Neural progenitor cell (in vitro differentiated cells): Measurements from ENCODE around the gene PLCB1. TPM values are rescaled to one million over a fixed set of nuclear protein-coding genes. Genes with fewer than 3 reads are reported as not detected.

Source experiments
- DNase-seq: peaks from one replicate; pipeline ENCODE4 v3.0.0-alpha.2; 2016; ENCODE audit warnings: low spot score
- H2AFZ ChIP-seq: fragments of 200-600 bp; sonication (generic); replicated peaks from 2 replicates; pipeline ENCODE4 v1.6.1; 2016; ENCODE audit warnings: antibody characterized with exemption
- H3F3A ChIP-seq: fragments of 200-600 bp; sonication (generic); 2 replicates; pipeline ENCODE4 v1.6.1; 2016; ENCODE audit warnings: antibody characterized with exemption, low read depth
- H3K27ac ChIP-seq: fragments of 200-600 bp; sonication (generic); 2 replicates; pipeline ENCODE4 v1.5.1; 2016; ENCODE audit warnings: mild to moderate bottlenecking
- H3K27me3 ChIP-seq: fragments of 200-600 bp; sonication (generic); 2 replicates; pipeline ENCODE4 v1.6.1; 2016; ENCODE audit warnings: mild to moderate bottlenecking, moderate library complexity
- H3K36me3 ChIP-seq: fragments of 200-600 bp; sonication (generic); 2 replicates; pipeline ENCODE4 v1.5.1; 2016
- H3K4me1 ChIP-seq: fragments of 200-600 bp; sonication (generic); 2 replicates; pipeline ENCODE4 v1.6.1; 2016; ENCODE audit warnings: mixed run types
- H3K4me2 ChIP-seq: fragments of 200-600 bp; sonication (generic); 2 replicates; pipeline ENCODE4 v1.6.1; 2016
- H3K4me3 ChIP-seq: fragments of 200-600 bp; sonication (generic); 2 replicates; pipeline ENCODE4 v1.5.1; 2016
- H3K79me2 ChIP-seq: fragments of 200-600 bp; sonication (generic); 2 replicates; pipeline ENCODE4 v1.6.1; 2016; ENCODE audit warnings: low read depth
- H3K9ac ChIP-seq: fragments of 200-600 bp; sonication (generic); 2 replicates; pipeline ENCODE4 v1.6.1; 2016
- H3K9me3 ChIP-seq: fragments of 200-600 bp; sonication (generic); 2 replicates; pipeline ENCODE4 v1.5.1; 2016; ENCODE audit warnings: low read depth
- H4K20me1 ChIP-seq: fragments of 200-600 bp; sonication (generic); 2 replicates; pipeline ENCODE4 v1.6.1; 2016; ENCODE audit warnings: low read depth
- H3K27ac Mint-ChIP-seq: 3 replicates; pipeline ENCODE4 v1.8.0; 2021; ENCODE audit warnings: mixed read lengths
- H3K27me3 Mint-ChIP-seq: 2 replicates; pipeline ENCODE4 v1.8.0; 2022; ENCODE audit warnings: low read depth, mild to moderate bottlenecking, inconsistent platforms, moderate library complexity, mixed read lengths; ENCODE audit not compliant: insufficient read depth
- H3K36me3 Mint-ChIP-seq: 3 replicates; pipeline ENCODE4 v1.8.0; 2021; ENCODE audit warnings: mixed read lengths
- H3K4me1 Mint-ChIP-seq: 3 replicates; pipeline ENCODE4 v1.8.0; 2021; ENCODE audit warnings: mixed read lengths
- H3K4me3 Mint-ChIP-seq: 3 replicates; pipeline ENCODE4 v1.8.0; 2021; ENCODE audit warnings: mild to moderate bottlenecking, moderate library complexity, mixed read lengths
- H3K9me3 Mint-ChIP-seq: 3 replicates; pipeline ENCODE4 v1.8.0; 2020; ENCODE audit warnings: mixed read lengths
- EZH2 ChIP-seq: fragments of 200-600 bp; sonication (generic); IDR thresholded peaks from 2 replicates; pipeline ENCODE4 v1.6.1; 2017; ENCODE audit warnings: antibody characterized with exemption, mild to moderate bottlenecking, moderate library complexity
- EZH2phosphoT487 ChIP-seq: fragments of 200-600 bp; sonication (generic); IDR thresholded peaks from 2 replicates; pipeline ENCODE4 v1.6.1; 2017; ENCODE audit warnings: antibody characterized with exemption
- total RNA-seq: library from RNA; depleted of rRNA; stranded (reverse); fragments of >200 nt; gene quantifications from 2 replicates; pipeline ENCODE4 v1.2.3, GENCODE V29; 2015; ENCODE audit warnings: low replicate concordance
- TF ChIP-seq, protein P1 (sequence below): fragments of 200-600 bp; sonication (generic); IDR thresholded peaks from 2 replicates; pipeline ENCODE4 v1.5.1; 2017; ENCODE audit warnings: antibody characterized with exemption, mild to moderate bottlenecking

The PLCB1 gene
- total RNA-seq, 1 donor from 2014 or later: 30.2 TPM

DNA sequence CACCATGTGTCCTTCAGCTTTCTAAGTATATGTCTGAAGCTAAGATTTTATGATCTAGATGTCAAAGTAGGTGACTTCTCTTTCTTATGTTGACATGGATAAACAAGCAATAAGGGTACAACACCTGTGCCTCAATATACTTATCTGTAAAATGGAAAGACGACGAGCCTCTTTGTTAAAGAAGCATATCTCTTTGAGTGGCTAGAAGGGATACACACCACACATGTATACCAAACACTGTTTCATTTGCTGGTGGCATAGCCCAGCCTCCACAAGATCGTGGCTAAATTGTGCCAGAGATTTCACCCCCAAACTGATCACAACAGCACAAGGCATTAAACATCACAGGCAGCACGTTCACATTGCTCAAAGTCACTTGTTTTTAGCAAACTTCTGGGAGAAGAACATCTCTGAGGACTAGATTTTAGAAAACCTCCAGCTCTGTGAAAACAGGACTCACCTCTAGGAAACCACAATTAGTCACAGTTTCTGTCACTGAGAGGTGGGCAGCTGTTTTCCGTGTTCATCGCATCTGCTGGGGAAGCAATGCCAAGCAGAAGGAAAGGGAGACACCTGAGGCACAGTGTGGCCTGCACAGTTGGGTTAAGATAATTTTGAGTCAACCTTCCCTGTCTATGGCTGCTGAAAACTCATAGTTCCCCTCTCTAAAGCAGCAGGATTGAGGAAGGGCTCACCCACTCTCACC is 673.8 kb downstream of the PLCB1 start:
- H3K9me3 Mint-ChIP-seq: no peaks in the 10 kb centered on the region
- Histone ChIP-seq H3K9me3 (no peaks in the 10 kb centered on the region), H3K4me2 (no peak overlapping the region)

DNA sequence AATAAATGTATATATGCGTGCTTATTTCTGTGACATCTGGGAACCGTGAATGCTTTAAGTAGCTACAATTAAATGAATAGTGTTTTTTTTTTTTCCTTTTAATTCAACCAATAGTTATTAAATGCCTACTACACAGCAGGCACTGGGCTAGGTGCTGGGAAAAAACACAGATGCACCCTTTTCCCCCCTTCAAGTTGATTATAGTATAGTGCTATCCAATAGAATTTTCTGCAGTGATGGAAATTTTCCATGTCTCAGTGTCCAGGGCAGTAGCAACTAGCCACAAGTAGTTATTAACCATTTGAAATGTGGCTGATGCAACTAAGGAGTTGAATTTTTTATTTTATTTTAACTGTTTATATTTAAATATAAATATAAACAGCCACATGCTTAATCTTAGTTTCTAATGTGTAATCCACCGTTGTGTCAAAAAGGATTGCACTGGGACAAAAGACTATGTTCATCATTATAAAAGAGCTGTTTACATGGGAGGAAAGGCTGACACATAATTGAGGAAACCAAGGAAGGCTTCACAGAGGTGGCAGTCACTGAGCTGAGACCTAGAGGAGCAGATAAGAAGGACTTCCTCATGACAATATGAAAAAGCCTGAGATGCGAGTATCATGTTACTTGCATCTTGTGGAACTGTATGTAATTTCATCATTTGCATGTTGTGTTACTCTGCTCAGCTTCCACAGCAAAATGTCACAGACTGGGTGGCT is 675.6 kb downstream of the PLCB1 start:
- H3K27me3 Mint-ChIP-seq: peaks cover 5% of the 10 kb centered on the region
- H3K27ac Mint-ChIP-seq: no peak overlapping the region

More for the DNA sequence above, 673.8 kb downstream of the PLCB1 start:
- Histone ChIP-seq H3K79me2 (no peaks in the 10 kb centered on the region), H3K27me3 (no peaks in the 10 kb centered on the region), H3K27ac (no peak overlapping the region), H2AFZ (no peak overlapping the region), H3F3A (no peaks in the 10 kb centered on the region), H3K4me3 (no peak overlapping the region), H4K20me1 (no peaks in the 10 kb centered on the region), H3K9ac (no peak overlapping the region), H3K36me3 (no peaks in the 10 kb centered on the region), H3K4me1 (no peaks in the 10 kb centered on the region)
- H3K27me3 Mint-ChIP-seq: peaks cover 2% of the 10 kb centered on the region
- peaks cover 7% of the 10 kb centered on the region for H3K4me1 Mint-ChIP-seq
- TF ChIP-seq, protein P1, sequence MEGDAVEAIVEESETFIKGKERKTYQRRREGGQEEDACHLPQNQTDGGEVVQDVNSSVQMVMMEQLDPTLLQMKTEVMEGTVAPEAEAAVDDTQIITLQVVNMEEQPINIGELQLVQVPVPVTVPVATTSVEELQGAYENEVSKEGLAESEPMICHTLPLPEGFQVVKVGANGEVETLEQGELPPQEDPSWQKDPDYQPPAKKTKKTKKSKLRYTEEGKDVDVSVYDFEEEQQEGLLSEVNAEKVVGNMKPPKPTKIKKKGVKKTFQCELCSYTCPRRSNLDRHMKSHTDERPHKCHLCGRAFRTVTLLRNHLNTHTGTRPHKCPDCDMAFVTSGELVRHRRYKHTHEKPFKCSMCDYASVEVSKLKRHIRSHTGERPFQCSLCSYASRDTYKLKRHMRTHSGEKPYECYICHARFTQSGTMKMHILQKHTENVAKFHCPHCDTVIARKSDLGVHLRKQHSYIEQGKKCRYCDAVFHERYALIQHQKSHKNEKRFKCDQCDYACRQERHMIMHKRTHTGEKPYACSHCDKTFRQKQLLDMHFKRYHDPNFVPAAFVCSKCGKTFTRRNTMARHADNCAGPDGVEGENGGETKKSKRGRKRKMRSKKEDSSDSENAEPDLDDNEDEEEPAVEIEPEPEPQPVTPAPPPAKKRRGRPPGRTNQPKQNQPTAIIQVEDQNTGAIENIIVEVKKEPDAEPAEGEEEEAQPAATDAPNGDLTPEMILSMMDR: no peak
- no peak for TF ChIP-seq EZH2
- no peak for TF ChIP-seq EZH2phosphoT487
- peaks cover 5% of the 10 kb centered on the region for H3K36me3 Mint-ChIP-seq
- no peak overlapping the region for H3K27ac Mint-ChIP-seq
- no peak for DNase-seq
- H3K4me3 Mint-ChIP-seq: no peak overlapping the region

DNA sequence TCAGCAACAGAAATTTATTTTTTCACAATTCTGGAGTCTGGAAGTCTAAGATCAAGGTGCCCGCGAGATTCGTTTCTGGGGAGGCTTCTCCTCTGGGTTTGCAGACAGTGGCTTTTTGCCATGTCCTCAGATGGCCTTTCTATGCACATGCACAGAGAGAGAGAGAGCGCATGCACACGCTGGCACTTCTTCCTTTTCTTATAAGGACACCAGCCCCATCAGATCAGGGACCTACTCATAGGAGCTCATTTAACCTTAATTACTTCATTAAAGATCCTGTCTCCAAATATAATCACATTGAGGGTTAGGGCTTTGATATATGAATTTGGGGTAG is 676.1 kb downstream of the PLCB1 start:
- Mint-ChIP-seq H3K4me1 (peaks cover 21% of the 10 kb centered on the region), H3K9me3 (no peaks in the 10 kb centered on the region), H3K27me3 (peaks cover 5% of the 10 kb centered on the region), H3K36me3 (peaks cover 7% of the 10 kb centered on the region), H3K27ac (no peak overlapping the region), H3K4me3 (no peak overlapping the region)
- Histone ChIP-seq H3K9me3 (no peaks in the 10 kb centered on the region), H3K79me2 (no peaks in the 10 kb centered on the region), H3K4me1 (peaks cover 8% of the 10 kb centered on the region), H3F3A (no peaks in the 10 kb centered on the region), H3K9ac (no peak overlapping the region), H3K27ac (no peak overlapping the region), H3K27me3 (no peaks in the 10 kb centered on the region), H3K4me3 (no peak overlapping the region), H3K36me3 (no peaks in the 10 kb centered on the region), H2AFZ (no peak overlapping the region), H4K20me1 (no peaks in the 10 kb centered on the region), H3K4me2 (no peak overlapping the region)
- no peak for DNase-seq
- TF ChIP-seq, protein P1: no peak
- TF ChIP-seq EZH2 (no peak), EZH2phosphoT487 (no peak)

More for the DNA sequence above, 675.6 kb downstream of the PLCB1 start:
- no peak for TF ChIP-seq EZH2
- TF ChIP-seq EZH2phosphoT487: no peak
- Histone ChIP-seq H4K20me1 (no peaks in the 10 kb centered on the region), H3K4me2 (no peak overlapping the region), H2AFZ (no peak overlapping the region), H3K36me3 (no peaks in the 10 kb centered on the region), H3K27me3 (no peaks in the 10 kb centered on the region), H3K9me3 (no peaks in the 10 kb centered on the region), H3F3A (no peaks in the 10 kb centered on the region), H3K4me1 (peaks cover 3% of the 10 kb centered on the region), H3K79me2 (no peaks in the 10 kb centered on the region), H3K4me3 (no peak overlapping the region), H3K9ac (no peak overlapping the region), H3K27ac (no peak overlapping the region)
- DNase-seq: no peak
- peaks cover 7% of the 10 kb centered on the region for H3K36me3 Mint-ChIP-seq
- H3K4me1 Mint-ChIP-seq: peaks cover 17% of the 10 kb centered on the region
- no peaks in the 10 kb centered on the region for H3K9me3 Mint-ChIP-seq
- H3K4me3 Mint-ChIP-seq: no peak overlapping the region
